Vagina (tissue), 2 donors: Measurements from ENCODE around the gene SERPIND1.
"Not testable (repeated sequence)": the region's sequence is repeated elsewhere in the genome, so short reads cannot be mapped to it uniquely, and the experiment has no call there.

Experiments used
- POLR2A ChIP-seq, 2 donors: fragments of 450-650 bp; IDR thresholded peaks; one replicate each; pipeline ENCODE4 v1.6.1; 2017; ENCODE audit warnings: antibody characterized with exemption in 2 of 2, mild to moderate bottlenecking in 2 of 2, moderate library complexity in 2 of 2
- POLR2AphosphoS5 ChIP-seq, 2 donors: sonication (generic); formaldehyde crosslinking; IDR thresholded peaks; one replicate each; pipeline ENCODE4 v1.9.0; 2017; ENCODE audit warnings: antibody characterized with exemption in 2 of 2, mild to moderate bottlenecking in 2 of 2, low read depth in 1 of 2; ENCODE audit not compliant: insufficient read depth in 1 of 2
- TF ChIP-seq, protein P1 (sequence below), 3 experiments: fragments of 450-650 bp in 2 of 3; fragments of 200-600 bp in 1 of 3; sonication (generic) in 1 of 3; IDR thresholded peaks; one replicate each; pipeline ENCODE4 v1.5.1; 2017 to 2019; ENCODE audit warnings: antibody characterized with exemption in 3 of 3, mild to moderate bottlenecking in 2 of 3, moderate library complexity in 2 of 3

- TF ChIP-seq, protein P1, sequence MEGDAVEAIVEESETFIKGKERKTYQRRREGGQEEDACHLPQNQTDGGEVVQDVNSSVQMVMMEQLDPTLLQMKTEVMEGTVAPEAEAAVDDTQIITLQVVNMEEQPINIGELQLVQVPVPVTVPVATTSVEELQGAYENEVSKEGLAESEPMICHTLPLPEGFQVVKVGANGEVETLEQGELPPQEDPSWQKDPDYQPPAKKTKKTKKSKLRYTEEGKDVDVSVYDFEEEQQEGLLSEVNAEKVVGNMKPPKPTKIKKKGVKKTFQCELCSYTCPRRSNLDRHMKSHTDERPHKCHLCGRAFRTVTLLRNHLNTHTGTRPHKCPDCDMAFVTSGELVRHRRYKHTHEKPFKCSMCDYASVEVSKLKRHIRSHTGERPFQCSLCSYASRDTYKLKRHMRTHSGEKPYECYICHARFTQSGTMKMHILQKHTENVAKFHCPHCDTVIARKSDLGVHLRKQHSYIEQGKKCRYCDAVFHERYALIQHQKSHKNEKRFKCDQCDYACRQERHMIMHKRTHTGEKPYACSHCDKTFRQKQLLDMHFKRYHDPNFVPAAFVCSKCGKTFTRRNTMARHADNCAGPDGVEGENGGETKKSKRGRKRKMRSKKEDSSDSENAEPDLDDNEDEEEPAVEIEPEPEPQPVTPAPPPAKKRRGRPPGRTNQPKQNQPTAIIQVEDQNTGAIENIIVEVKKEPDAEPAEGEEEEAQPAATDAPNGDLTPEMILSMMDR (IDR thresholded peaks at IDR 0.05) = not testable (repeated sequence)
- not testable (repeated sequence) for TF ChIP-seq POLR2A (IDR thresholded peaks at IDR 0.05); POLR2AphosphoS5 (IDR thresholded peaks at IDR 0.05; ENCODE audit: insufficient read depth in 1 of 2, low read depth in 1 of 2)
These were observed 52.6 kb downstream of the SERPIND1 start for GRCh38 chr22:20826373-20827152.
